GM19193 (cell line): Measurements from ENCODE around the gene ZDHHC13.

ENCODE experiments used
- POLR2A ChIP-seq: IDR thresholded peaks from 4 replicates; pipeline ENCODE4 v1.6.1; 2011; ENCODE audit not compliant: insufficient read depth, insufficient read length; ENCODE audit errors: extremely low read depth

ZDHHC13 gene

GRCh38 chr11:19181531-19182261 is 64.7 kb downstream of the ZDHHC13 start:
- no peak for TF ChIP-seq POLR2A

- TF ChIP-seq POLR2A, result no peak
Measured at GRCh38 chr11:19183646-19184045, 66.7 kb downstream of the ZDHHC13 start.

- no peak for TF ChIP-seq POLR2A
Measured at GRCh38 chr11:19185036-19185435, 68.1 kb downstream of the ZDHHC13 start.

- no peak for TF ChIP-seq POLR2A
Measured at GRCh38 chr11:19185516-19186052, 68.6 kb downstream of the ZDHHC13 start.

GRCh38 chr11:19187114-19187832 is 70.3 kb downstream of the ZDHHC13 start:
- TF ChIP-seq POLR2A, result no peak

GRCh38 chr11:19187833-19188258 is 70.9 kb downstream of the ZDHHC13 start:
- no peak for TF ChIP-seq POLR2A

GRCh38 chr11:19191530-19192169 is 74.7 kb downstream of the ZDHHC13 start:
- no peak for TF ChIP-seq POLR2A

GRCh38 chr11:19193916-19194315 is 76.9 kb downstream of the ZDHHC13 start:
- no peak for TF ChIP-seq POLR2A

GRCh38 chr11:19194620-19195308 is 77.8 kb downstream of the ZDHHC13 start:
- no peak for TF ChIP-seq POLR2A

GRCh38 chr11:19196432-19196831 is 79.5 kb downstream of the ZDHHC13 start:
- no peak for TF ChIP-seq POLR2A

GRCh38 chr11:19199048-19199447 is 82.1 kb downstream of the ZDHHC13 start:
- TF ChIP-seq POLR2A, result no peak

GRCh38 chr11:19199771-19200170 is 82.8 kb downstream of the ZDHHC13 start:
- no peak for TF ChIP-seq POLR2A

- TF ChIP-seq POLR2A, result no peak
Measured at GRCh38 chr11:19200410-19201201, 83.6 kb downstream of the ZDHHC13 start.
